HuH-7 (cell line): ENCODE results near the gene TMPRSS4.

Source experiments
- DNase-seq: peaks from one replicate; pipeline ENCODE4 v3.0.0; 2011; ENCODE audit warnings: low spot score

The TMPRSS4 gene

GRCh38 chr11:118135051-118135795 lies 58.3 kb downstream of the TMPRSS4 start:
- no peak for DNase-seq

- no peak for DNase-seq
Observed at GRCh38 chr11:118135796-118136165, 58.9 kb downstream of the TMPRSS4 start.

- no peak for DNase-seq
Observed at GRCh38 chr11:118136341-118136740, 59.5 kb downstream of the TMPRSS4 start.

- no peak for DNase-seq
Observed at GRCh38 chr11:118136801-118137200, 59.9 kb downstream of the TMPRSS4 start.

GRCh38 chr11:118138839-118139420 lies 62.1 kb downstream of the TMPRSS4 start:
- DNase-seq, result no peak

- DNase-seq, result no peak
Observed at GRCh38 chr11:118139578-118139977, 62.7 kb downstream of the TMPRSS4 start.

GRCh38 chr11:118142081-118142480 lies 65.2 kb downstream of the TMPRSS4 start:
- no peak for DNase-seq

- no peak for DNase-seq
Observed at GRCh38 chr11:118142809-118143208, 65.9 kb downstream of the TMPRSS4 start.

- DNase-seq, result no peak
Observed at GRCh38 chr11:118143661-118144185, 66.8 kb downstream of the TMPRSS4 start.

- no peak for DNase-seq
Observed at GRCh38 chr11:118144301-118145268, 67.7 kb downstream of the TMPRSS4 start.

- DNase-seq, result peak; percentile 97
Observed at GRCh38 chr11:118145285-118146227, 68.7 kb downstream of the TMPRSS4 start.

- DNase-seq, result no peak
Observed at GRCh38 chr11:118146554-118146953, 69.7 kb downstream of the TMPRSS4 start.

- no peak for DNase-seq
Observed at GRCh38 chr11:118147502-118147901, 70.6 kb downstream of the TMPRSS4 start.

- no peak for DNase-seq
Observed at GRCh38 chr11:118148240-118148639, 71.4 kb downstream of the TMPRSS4 start.

GRCh38 chr11:118148856-118149255 lies 72.0 kb downstream of the TMPRSS4 start:
- DNase-seq, result no peak

GRCh38 chr11:118149493-118149892 lies 72.6 kb downstream of the TMPRSS4 start:
- no peak for DNase-seq

GRCh38 chr11:118151431-118151830 lies 74.6 kb downstream of the TMPRSS4 start:
- DNase-seq, result no peak

GRCh38 chr11:118152020-118152551 lies 75.2 kb downstream of the TMPRSS4 start:
- DNase-seq, result no peak

- DNase-seq, result peak; percentile 74
Observed at GRCh38 chr11:118152552-118153471, 75.9 kb downstream of the TMPRSS4 start, which contains the start of gene SCN4B. Gene SCN4B, minus strand, starts transcription at chr11:118152823. Its CDS starts 150 bp downstream, at chr11:118152673.

- DNase-seq, result no peak
Observed at GRCh38 chr11:118153516-118153915, 76.6 kb downstream of the TMPRSS4 start.
